GM19467 (cell line): Measurements from ENCODE around the gene CXCL3.

Source experiments
- ATAC-seq: cut with Tn5 transposase; IDR thresholded peaks from one replicate; pipeline ENCODE4 v1.9.1; 2021; ENCODE audit warnings: mild to moderate bottlenecking, moderate library complexity; ENCODE audit not compliant: unreplicated experiment

CXCL3 gene

GRCh38 chr4:74056114-74056857 is 17.8 kb upstream of the CXCL3 start:
- ATAC-seq = no peak

GRCh38 chr4:74055498-74055897 is 17.0 kb upstream of the CXCL3 start:
- ATAC-seq = no peak

GRCh38 chr4:74055096-74055495 is 16.6 kb upstream of the CXCL3 start:
- no peak for ATAC-seq

- ATAC-seq = no peak
These were observed 16.1 kb upstream of the CXCL3 start for GRCh38 chr4:74054483-74055047.

GRCh38 chr4:74047152-74047551 is 8.7 kb upstream of the CXCL3 start:
- no peak for ATAC-seq

- ATAC-seq = no peak
These were observed 7.3 kb upstream of the CXCL3 start for GRCh38 chr4:74045772-74046171.

GRCh38 chr4:74045247-74045646 is 6.8 kb upstream of the CXCL3 start:
- no peak for ATAC-seq

- ATAC-seq = no peak
These were observed 6.2 kb upstream of the CXCL3 start for GRCh38 chr4:74044677-74045076.

GRCh38 chr4:74042681-74043080 is 4.2 kb upstream of the CXCL3 start:
- no peak for ATAC-seq

- no peak for ATAC-seq
These were observed 2.9 kb upstream of the CXCL3 start for GRCh38 chr4:74041418-74041817.

GRCh38 chr4:74039315-74039763 is 850 bp upstream of the CXCL3 start:
- no peak for ATAC-seq

GRCh38 chr4:74038086-74038424 is 434 bp downstream of the CXCL3 start:
- no peak for ATAC-seq

- ATAC-seq = no peak
These were observed 1.2 kb downstream of the CXCL3 start for GRCh38 chr4:74037076-74037955.

- no peak for ATAC-seq
These were observed 4.8 kb downstream of the CXCL3 start for GRCh38 chr4:74033739-74034138.

- no peak for ATAC-seq
These were observed 6.4 kb downstream of the CXCL3 start for GRCh38 chr4:74032064-74032463.

GRCh38 chr4:74031576-74031975 is 6.9 kb downstream of the CXCL3 start:
- no peak for ATAC-seq

GRCh38 chr4:74030285-74030684 is 8.2 kb downstream of the CXCL3 start:
- ATAC-seq = no peak

GRCh38 chr4:74028504-74028903 is 10.0 kb downstream of the CXCL3 start:
- no peak for ATAC-seq

- no peak for ATAC-seq
These were observed 14.8 kb downstream of the CXCL3 start for GRCh38 chr4:74023709-74024108.

- no peak for ATAC-seq
These were observed 16.9 kb downstream of the CXCL3 start for GRCh38 chr4:74021601-74022000.

- ATAC-seq = no peak
These were observed 19.7 kb downstream of the CXCL3 start for GRCh38 chr4:74018771-74019170.

- no peak for ATAC-seq
These were observed 20.4 kb downstream of the CXCL3 start for GRCh38 chr4:74018116-74018515.
